Islet precursor cell (in vitro differentiated cells): Measurements from ENCODE around the gene CCDC106.

Source experiments
- DNase-seq: peaks from one replicate; pipeline ENCODE4 v3.0.0-alpha.2; 2018

CCDC106 gene

DNA sequence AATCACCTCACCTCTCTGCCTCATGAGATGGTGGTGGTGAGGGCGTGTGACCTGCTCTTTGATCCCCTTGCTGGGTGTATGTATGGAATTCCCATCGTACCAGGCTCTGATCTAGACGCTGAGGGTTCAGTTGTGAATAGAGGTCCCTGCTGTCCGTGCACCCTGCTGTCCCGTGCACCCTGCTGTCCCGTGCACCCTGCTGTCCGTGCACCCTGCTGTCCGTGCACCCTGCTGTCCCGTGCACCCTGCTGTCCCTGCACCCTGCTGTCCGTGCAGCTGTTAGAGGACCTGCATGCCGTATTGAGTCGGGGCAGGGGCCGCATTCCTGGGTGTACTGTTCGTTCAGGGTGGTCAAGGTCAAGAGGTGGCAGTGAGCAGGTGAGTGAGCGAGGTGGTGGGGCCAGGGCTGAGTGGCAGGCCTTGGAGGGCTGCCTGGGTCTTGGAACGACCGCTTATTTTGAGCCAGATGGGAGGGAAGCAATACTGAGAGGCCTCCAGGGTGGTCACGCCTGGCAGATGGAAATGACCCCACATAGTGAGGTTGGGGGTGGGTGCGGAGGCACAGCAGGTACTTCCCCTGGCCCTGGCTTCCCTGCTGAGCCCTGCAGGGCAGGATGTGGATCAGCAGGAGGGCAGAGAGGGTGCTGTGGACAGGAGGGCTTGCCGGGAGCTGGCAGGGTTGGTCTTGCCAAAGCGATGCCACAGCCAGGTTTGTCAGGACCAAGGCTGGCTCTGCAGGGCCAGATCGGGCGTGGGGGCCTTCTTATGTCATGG, 22.5 kb downstream of the CCDC106 start:
- peak; percentile 77 for DNase-seq

DNA sequence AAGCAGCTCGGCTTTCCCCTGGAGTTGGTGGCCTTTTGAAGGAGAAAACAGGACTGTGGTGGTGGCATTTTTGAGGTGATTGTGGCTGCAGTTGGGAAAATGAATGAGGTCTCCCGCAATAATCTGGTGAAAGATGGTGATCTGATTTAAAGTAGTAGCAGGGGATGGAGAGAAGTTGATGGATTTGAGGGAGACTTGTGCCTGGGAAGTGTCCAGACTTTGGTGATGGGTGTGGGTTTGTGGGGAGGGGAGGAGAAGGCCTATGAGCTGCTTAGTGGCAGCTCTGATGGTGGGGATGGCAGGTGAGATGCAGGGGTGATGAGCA, 23.0 kb downstream of the CCDC106 start:
- DNase-seq: no peak

DNA sequence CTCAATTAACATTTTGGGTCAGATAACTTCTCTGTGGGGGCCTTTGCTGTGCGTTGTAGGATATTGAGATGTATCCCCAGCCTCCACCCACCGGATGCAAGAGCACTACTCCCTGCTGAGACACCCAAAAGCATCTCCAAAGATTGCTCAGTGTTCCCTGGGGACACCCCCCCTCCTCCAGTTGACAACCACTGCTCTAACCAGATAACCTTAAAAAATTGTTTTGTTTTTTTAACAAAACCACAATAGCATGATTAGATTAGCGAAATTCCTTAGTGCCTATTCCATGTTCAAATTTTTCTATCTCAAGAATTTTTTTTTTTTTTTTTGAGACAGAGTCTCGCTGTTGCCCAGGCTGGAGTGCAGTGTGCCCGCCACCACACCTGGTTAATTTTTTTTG, 24.4 kb downstream of the CCDC106 start:
- DNase-seq: no peak

DNA sequence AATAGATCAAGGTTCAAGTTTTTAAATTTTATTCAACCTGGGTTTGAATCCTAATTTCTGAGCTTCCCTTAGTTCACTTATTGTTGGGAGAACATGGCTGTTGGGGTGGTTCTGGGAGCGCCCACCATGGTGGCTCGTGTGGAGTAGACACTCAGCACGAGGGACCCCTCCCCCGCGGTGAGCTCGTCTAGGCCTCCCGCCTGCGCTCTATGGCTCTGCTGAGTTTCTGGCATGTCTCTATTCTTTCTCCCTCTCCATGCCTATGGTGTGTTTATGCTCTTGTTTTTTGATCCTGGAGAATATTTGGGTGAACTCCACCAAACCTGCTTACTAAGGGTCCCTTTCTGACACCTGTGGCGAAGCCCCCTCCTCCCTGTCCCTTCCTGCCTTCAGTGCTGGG, 25.5 kb downstream of the CCDC106 start:
- no peak for DNase-seq

DNA sequence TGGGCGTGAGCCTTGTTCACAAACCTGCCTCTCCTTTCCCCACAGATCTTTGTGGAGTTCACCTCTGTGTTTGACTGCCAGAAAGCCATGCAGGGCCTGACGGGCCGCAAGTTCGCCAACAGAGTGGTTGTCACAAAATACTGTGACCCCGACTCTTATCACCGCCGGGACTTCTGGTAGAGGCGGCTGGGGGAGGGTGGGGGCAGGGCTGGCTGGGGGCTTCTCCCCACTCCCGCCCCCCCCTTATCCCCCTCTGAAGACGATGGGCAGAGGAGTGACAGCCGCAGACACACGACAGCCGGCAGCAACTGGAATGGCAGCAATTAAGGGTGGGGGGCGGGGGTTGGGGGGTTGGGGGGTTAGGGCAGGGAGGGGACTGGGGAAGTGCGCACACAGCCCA, 25.9 kb downstream of the CCDC106 start:
- DNase-seq: no peak

DNA sequence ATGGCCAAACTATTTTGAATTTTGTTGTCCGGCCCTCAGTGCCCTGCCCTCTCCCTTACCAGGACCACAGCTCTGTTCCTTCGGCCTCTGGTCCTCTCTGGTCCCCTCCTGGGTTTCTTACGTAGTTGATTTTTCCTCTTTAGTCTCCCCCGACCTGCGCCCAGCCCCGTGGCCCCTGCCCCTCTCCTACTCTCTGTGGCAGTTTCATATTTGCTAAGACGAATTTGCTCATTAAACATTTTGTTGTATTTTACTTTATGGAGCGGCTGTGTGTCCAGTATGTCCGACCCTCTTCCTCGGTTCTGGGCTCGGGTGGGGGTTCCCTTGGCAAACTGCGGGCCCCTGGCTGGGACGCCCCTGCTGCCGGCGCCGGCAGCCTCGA, 26.4 kb downstream of the CCDC106 start:
- DNase-seq: no peak

DNA sequence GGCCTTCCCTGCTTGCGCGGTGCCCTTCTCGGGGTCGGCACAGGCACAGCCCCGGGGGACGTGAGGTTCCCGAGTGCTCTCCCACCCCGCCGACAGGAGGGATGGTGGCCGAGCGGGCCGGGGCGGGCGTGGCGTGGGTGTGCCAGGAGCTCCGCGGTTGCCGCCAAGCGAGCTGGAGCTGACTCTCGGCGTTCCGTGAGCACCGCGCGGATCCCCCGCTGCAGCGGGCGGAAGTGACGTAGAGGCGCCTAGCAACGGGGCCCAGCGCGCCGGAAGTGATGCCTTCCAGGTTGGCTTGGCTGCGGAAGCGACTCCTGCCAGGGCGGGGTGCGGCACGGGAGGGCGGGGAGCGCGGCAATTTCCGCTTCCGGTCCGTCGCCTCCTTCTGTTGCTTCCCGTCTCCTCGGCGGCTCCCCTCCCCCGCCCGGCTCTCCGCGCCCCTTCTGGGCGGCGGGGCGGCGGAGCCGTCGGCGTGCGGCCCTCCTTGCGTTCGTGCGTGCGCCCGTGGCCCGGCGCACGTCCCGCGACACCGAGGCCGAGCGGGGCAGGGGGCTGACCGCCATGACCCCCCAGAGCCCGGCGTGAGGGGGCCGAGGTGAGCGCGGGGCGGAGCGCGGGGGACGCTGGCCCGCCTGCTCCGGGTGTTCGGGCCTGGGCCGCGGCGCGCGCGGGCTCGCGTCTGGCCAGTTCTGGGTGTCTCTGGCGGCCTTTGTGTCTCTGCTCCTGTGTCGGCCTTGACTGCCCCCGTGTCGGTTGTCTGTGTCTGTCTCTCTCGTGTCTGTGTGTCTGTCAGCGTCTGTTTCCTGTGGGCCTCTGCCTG, 27.0 kb downstream of the CCDC106 start, which contains the start of gene EPN1:
Gene EPN1, plus strand, starts transcription at position 386 of the 820 bp plus-strand sequence. CDS start 3,402 bp downstream, outside the sequence.
- DNase-seq: peak; percentile 98

DNA sequence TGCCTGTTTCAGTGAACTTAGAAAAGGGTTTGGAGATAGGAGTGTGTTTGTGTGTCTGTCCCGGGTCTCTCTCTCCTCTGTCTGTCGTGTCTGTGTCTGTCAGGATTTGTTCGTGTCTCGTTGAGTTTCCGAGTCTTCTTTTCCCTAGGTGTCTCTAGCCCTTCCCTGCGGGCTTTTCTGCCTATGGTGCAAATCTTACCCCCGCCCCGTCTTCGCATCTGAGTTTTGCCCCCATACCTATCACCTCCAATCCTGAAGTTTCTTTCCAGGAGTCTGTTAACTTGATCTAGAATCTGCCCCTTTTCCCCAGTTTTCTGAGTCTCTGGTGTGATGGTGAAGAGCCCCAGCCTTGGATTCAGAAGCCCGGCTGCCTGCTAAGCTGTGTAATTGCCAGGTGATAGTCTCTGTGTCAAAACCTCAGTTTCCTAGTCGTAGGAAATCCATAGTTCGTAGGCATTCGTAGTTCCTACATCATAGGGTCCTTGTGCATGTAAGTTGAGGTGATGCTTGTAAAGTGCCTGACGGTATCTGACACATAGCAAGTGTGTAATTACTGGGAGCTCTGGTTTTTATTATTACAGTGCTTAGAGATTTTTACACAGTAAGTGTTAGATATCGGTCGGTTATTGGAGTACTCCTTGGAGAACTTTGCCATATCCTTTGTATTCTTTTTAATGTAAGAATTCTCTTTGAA, 27.8 kb downstream of the CCDC106 start:
- no peak for DNase-seq

DNA sequence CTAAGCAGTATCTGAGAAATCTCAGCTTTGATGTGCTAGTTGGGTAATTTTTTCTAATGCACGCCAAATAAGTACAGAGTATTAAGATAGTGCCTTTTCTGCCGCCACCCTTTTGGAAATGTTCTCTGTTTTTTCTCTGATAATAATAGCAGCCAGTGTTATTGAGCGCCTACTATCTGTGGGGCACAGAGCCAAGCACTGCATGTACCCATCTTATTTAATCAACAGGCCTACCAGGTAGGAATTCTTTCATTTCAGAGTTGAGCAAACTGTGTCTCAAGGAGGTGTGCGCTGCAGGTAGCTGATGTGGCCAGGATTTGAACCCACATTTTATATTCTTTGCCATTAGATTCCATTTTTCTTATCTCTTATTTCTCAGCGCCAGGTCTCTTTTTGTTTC, 28.4 kb downstream of the CCDC106 start:
- no peak for DNase-seq

DNA sequence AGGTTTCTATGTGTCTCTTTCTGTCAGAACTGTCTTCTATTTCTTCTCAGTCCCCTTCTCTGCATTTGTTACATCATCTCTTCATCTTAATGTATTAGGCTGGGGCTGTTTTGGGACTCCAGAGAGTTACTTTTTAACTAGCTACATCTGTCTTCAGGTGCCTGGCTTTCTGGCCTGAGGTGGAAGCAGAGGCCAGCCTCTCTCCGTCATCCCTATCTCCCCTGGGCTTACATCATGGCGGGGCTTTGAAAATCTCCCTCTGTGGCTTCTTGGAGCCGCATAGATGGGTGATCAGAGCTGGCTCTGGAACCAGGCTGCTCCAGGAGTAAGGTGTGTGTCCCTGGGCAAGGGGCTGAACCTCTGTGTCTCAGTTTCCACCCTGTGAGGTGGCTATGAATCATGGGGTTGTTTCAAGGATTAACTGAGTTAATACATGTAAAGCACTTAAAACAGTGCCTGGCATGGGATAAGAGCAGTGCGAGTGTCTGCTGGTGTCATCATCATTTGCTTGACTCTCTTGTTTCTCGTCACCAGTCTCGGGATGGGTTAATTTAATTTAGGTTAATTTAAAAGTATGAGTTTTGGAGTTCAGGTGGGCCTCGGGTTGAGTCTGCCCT, 29.0 kb downstream of the CCDC106 start:
- DNase-seq: no peak

DNA sequence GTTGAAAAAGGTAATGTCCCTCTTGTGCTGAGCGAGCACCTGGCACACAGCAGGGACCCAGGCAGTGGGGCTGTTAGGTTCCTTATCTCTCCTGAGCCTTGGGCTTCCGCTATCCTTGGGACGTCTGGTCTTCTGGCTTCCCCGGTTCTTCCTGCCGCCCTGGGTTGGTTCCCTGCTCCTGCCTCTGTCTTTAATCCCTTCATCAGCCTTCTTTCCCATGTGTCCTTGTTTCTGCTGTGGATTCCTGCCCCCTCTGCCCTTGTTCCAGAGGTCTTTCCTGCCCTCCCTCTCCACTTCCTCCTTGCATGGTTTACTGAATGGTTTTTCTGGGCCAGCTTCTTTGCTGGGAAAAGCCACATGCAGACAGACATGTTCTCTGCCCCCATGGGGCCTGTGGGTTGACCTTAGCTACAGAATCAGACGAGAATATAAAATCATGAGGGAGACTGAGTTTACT, 29.6 kb downstream of the CCDC106 start:
- no peak for DNase-seq

DNA sequence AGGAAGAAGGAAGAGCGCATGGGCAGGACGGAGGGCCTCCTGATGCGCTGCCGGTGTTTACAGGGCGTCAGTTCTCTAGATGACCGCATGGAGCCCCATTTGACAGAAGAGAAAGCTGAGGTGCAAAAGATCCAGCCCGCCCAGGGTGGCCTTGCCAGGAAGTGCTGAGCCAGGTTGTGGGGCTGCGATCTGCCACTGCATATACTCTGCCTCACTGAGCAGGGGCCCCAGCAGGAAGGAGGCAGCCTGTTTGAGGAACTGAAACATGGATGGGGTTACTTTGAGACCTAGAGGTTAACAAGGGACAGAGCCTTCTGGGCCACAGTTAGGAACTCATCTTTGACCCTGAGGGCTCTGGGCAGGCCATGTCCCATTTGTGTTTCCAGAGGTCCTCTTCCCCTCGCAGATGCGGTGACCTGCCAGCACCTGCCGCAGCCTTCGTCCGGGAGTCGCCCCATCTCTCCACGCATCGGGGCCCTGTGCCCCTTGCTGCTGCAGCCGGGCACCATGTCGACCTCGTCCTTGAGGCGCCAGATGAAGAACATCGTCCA, 30.2 kb downstream of the CCDC106 start:
- DNase-seq: no peak

DNA sequence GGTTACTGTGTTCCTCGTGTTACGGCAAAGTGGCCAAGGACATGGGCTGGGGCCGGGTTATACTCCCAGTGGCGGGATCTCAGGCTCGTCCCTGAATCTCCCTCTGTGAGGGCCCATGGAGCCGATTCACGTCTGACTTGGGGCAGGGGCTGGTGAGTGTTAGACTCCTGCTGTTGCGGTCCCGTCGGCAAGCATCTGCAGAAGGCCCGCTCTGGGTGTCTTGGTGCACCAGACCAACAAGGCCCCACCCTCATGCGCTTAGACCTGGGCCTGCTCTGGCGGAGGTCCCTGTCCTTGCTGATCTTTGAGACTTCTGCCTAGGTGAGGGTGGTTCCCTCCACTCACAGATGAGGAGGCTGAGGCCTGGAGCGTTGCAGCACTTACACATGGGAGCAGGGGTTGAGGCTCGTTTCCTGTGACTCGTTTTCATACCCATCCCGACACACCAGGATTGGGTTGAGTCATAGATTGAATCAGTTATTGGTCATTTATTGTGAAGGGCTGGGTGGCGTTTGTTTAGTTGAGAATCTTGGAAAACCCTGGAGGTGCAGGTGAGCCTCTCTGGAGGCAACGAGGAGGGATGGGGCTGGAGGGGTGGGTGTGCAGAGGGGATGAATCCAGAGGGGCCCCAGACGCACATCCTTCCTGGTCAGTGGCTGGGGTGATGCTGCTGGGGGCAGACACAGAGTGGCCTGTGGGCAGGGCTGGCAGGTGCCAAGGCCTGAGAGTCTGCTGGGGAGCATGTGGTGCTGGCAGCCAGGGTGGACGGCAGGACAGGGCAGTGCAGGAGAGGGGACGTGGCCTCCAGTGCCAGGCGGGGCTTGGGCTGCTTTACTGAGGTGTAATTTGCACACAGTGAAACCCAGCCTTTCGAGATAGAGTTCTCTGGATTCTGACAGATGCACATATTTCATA, 31.6 kb downstream of the CCDC106 start:
- DNase-seq: no peak

DNA sequence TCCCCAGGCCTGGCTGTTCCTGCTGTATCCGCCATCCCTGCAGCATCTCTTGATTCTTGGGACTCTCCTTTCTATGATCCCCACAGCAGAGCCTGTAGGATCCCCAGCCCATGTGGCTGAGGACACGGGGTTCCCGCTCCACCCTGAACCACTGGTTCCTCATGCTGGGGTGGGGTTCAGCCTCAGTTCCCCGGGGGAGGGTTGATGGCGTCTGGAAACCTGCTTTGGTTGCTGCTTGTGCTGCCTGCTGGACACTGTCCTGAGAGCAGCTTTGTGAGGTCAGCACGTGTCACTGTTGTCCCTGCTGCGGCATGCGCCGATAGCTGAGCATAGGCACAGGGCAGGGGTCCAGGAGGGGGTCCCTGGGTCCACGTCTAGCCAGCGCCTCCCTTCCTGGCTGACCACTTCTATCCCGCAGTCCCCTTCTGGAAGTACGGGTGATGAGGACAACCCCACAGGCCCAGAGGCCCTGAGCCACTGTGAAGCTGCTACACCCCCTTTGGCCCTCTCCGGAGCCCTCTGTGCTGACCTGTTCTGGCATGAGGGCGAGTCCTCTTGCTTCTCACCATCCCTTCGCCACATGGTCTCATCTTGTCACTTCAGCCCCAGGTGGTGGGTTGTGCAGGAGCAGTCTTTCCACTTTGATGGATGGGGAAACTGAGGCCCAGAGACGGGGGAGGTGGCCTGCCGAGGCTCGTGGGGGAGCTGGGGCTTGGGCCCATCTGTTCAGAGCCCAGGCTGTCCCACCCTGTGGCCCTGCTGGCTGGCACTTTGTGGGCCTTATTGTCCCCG, 32.5 kb downstream of the CCDC106 start:
- no peak for DNase-seq

DNA sequence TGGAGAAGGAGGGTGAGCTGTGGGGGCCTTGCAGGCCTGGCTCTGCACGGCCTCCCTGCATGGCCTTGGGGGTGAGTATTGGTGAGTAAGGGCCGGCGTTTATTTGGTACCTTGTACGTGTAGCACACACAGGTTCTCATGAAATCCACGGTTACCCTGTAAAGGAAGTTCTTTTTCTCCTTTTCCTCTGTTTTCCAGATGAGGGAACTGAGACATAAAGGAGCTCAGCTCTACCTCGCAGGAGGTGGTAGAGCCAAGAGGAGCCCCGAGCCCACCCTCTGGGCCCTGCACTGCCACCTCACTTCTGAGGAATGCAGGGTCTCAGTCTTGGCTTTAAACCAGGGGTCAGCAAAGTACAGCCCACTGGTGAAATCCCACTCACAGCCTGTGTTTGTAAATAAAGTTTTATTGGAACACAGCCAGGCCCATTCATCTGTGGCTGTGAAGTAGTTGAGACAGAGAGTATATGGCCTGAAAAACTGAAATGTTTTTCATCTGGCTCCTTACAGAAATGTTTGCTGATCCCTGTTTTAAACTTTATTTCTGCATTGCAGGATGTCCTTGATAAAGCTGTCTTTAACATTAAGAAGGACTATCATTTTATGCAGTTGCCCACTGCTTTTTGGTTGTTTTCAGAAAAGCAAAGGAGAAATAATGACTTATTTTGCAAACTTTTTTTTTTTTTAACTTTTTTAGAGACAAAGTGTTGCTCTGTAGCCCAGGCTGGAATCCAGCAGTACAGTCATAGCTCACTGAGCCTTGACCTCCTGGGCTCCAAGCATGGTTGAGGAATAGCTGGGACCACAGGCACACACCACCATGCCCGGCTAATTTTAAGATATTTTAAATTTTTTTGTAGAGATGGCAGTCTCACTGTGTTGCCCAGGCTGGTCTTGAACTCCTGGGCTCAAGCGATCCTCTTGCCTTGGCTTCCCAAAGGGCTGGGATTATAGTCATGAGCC, 33.4 kb downstream of the CCDC106 start:
- no peak for DNase-seq

DNA sequence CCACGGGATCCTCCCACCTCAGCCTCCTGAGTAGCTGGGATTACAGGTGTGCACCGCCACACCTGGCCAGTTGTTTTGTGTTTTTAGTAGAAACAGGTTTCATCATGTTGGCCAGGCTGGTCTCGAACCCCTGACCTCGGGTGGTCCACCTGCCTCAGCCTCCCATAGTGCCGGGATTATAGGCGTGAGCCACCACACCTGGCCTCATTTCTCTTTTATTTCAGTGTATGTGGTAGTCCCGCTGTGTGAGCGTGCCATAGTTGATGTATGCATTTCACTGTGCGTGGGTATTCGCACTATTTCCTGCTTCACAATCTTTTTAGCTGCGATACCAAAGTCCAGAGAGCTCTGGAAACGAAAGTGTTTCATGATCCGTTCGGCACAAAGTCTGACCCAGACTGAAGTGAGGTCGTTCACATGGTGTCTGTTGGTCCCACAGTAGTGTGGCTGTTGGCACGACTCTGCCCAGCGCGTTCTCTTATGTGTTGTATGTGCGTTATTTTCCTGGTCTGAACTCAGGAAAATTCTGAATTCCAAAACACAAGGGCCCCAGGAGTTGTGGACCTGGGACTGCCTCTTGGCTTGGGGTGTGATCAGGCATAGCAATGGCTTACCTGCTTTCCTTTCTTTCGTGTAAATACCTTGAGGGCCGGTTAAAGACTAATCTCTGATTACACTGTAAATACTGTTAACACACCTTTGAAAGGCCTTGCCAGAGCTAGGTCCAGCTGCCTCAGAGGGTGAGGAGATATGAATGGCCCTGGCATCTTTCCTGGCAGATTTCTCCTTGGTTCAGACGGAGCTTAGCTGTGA, 35.6 kb downstream of the CCDC106 start:
- no peak for DNase-seq

DNA sequence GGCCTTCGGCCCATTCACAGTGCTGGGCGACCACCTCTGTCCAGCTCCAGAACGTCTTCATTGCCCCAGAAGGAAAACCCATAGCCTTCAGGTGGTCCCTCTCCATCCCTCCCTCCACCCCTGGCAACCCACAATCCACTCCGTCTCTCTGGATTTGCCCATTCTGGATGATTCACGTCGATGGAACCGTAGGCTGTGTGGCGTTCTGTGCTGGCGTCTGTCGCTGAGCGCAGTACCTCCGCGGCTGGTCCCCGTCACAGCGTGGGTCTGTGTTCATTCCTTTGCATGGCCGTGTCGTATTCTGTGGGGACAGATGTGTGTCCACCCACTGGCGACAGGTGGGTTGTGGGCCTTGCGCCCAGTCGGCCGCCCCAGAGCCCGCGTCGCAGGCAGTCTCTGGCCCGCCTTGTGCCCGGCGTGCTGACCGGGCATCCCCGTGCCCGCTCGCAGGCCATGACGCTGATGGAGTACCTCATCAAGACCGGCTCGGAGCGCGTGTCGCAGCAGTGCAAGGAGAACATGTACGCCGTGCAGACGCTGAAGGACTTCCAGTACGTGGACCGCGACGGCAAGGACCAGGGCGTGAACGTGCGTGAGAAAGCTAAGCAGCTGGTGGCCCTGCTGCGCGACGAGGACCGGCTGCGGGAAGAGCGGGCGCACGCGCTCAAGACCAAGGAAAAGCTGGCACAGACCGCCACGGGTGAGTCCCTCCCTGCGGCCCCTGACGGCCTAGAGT, 37.1 kb downstream of the CCDC106 start:
- DNase-seq: no peak

DNA sequence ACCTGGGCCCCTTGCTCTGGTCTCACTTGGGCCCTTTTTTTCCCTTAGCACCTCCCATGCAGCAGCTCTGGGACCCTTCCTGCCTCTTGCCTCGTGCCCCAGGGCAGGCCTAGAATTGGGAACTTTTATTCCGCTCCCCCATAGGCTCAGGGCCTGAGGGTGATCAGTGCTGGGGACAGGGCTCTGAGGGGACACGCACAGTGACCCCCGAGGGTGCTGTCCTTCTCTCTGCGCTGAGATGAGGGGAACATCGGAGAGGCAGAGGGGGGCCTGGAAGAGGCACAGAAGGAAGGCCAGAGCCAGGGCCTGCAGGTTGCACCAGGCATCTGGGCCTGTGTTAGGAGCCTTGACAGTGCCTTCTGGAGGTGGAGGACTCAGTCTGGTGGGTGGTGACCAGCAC, 37.8 kb downstream of the CCDC106 start:
- DNase-seq: no peak
